ENCODE data around the gene ALDH1A2.
"Not testable (repeated sequence)": the region's sequence is repeated elsewhere in the genome, so short reads cannot be mapped to it uniquely, and the experiment has no call there.

ALDH1A2 gene

DNA sequence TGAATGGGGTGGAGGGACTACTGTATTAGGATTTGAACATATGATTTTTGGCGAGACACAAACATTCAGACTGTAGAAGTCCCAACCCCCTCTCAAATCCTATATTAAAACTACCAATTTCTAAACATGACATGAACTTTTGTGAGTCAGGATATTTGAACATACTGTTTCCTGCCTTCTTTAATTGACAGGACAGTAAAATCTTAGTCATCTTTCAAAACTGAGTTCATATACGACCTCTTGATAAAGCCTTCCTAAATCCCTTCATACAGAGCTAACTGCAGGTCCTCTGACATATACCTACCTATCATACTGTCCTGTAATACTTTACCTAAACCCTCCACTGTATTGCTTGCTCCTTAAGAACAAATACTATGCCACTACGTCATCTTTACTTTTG is 23.5 kb downstream of the ALDH1A2 start:
- no peak for DNase-seq (ENCODE audit: low read depth in 2 of 2)

DNA sequence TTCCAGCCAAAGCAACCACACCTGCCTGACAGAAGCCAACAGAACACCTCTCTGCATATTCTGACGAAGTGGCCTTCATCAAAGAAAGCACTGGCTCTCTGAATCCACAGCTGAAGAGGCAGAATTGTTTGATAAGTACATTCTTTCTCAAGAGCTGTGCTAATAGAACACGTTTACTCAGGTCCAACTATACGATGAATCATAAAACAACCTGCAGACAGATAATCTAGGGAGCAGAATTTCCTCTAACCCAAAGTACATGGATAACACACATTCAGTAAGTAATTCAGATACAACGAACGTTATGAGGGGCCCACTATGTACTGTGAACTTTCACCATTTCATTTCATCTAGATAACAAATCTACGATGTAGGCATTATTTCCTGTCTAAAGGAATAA is 25.4 kb downstream of the ALDH1A2 start:
- no peak for DNase-seq (ENCODE audit: low read depth in 2 of 2)

DNA sequence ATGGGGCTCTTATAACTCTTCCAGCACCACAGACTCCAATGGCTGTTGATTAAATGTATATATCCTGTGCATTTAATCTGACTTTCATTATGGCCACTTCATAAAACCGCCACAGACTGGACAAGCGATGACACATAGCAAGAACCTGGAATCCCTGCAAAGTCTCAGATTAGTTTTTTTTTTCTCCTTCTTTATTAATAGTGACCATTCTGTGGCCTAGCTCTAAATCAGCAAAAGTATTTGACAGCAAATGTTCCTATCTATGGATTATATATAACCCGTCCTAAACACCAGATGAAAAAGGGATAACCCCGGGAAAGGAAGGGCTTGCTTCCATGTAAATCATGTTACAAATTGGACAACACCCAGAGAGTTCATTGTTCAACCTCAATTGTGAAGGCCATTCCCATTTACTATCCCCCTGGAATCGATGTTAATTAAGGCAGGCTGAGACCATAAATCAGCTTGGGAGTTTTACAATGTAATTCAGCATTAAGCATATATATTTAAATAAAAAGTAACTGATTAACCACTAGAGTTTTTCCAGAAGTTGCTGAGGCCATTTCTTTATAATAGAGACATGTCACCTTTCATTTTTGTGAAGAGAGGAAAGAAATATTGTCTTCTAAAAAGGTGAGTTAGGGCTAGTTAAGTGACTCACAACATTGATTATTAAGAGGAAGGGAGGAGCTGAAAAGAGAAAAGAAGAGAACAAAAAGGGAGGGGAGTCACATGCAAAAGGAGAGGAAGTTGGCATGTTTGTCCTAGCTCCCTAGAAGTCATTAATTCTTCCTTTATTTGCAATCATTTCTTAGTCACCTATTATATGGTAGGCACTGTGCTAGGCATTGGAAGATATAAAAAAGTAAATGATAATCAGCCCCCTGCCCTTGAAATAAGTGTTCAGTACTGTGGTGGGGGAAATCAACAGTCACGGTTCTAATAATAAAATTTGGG is 26.2 kb downstream of the ALDH1A2 start:
- no peak for DNase-seq (ENCODE audit: low read depth in 2 of 2)

DNA sequence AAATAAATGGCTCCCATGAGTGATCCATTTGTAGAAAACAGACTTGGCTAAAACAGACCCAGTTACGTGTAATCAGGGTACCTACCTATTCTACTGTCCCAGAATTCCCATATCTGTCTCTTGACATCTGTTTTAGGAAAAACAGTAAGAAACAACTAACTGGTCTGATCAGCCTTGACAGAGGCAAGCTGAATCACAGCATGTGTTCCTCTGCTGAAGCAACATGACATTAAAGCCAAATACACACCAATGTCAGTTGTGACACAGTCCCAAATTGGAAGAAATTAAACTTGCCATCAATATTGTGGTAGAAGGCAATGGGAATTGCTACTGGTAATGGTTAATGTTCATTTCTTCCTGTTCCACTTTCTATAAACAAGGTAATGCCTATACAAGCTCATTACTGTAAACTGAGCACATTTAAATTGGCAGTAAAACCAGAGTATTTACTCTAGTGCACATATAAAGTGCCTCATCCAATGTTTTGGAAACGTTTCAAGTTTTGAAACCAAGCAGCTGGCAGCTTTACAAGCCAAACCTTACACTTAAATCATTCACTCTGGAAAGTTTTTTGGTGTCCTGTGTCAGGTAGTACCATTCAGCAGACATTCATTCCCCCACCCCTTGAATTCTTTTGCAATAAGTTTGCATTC is 27.0 kb downstream of the ALDH1A2 start:
- DNase-seq (ENCODE audit: low read depth in 2 of 2) = no peak

DNA sequence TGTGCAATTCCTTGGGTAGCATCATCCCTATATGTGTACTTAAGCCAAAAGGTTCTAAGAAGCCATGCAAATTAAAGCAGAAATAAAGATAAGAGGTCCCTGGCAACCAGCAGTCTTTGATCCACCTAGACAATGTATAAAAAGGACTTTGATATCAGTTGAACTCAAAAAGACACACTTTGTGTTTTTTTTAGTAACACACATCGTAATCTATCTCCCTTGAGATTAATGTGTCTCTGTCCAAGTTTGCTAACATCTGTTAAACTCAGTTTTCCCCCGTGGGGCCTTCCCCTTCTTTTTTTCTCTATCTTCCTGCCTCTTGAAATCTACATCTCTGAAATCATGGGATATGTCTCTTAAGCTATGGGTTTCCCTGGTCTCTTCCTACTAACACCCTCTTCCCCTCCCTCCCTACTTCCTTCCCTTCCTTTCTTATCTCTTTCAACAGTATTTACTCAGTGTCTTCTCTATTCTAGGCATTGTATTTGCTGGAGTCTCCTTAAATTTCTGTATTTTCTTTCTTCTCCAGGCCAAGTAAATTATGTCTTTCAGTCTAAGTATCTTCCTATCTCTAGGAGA is 27.7 kb downstream of the ALDH1A2 start:
- no peak for DNase-seq (ENCODE audit: low read depth in 2 of 2)

DNA sequence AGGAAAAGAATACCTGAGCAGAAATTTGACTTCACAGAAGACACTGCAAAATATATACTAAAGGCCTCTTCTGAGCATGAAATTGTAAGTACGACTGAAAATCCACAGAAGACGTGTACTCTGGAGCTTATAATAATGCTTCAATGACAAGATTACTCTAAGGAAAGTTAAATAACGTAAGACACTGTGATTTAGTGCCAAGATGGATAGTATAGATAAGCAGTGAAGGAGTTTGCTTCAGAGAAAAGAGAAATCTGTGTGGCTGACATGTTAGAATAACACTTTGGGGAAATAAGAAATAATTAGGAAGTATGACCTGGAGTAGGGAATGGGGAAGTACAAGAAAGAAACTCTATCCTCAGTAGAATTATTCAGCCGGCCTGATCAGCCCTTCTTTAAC is 28.9 kb downstream of the ALDH1A2 start:
- DNase-seq (ENCODE audit: low read depth in 2 of 2) = no peak

DNA sequence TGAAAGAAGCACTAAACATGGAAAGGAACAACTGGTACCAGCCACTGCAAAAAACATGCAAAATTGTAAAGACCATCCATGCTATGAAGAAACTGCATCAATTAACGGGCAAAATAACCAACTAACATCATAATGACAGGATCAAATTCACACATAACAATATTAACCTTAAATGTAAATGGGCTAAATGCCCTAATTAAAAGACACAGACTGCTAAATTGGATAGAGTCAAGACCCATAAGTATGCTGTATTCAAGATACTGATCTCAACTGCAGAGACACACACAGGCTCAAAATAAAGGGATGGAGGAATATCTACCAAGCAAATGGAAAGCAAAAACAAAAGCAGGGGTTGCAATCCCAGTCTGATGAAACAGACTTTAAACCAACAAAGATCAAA is 37.1 kb downstream of the ALDH1A2 start:
- DNase-seq (ENCODE audit: low read depth in 2 of 2) = not testable (repeated sequence)

DNA sequence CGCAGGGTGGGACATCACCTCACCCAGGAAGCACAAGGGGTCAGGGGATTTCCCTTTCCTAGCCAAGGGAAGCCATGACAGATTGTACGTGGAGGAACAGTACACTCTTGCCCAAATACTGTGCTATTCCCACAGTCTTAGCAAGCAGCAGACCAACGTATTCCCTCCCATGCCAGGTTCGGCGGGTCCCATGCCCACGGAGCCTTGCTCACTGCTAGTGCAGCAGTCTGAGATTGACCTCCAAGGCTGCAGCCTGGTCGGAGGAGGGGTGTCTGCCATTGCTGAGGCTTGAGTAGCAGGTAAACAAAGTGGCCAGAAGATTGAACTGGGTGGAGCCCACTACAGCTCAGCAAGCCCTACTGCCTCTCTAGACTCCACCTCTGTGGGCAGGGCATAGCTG is 39.0 kb downstream of the ALDH1A2 start:
- DNase-seq (ENCODE audit: low read depth in 2 of 2) = no peak

DNA sequence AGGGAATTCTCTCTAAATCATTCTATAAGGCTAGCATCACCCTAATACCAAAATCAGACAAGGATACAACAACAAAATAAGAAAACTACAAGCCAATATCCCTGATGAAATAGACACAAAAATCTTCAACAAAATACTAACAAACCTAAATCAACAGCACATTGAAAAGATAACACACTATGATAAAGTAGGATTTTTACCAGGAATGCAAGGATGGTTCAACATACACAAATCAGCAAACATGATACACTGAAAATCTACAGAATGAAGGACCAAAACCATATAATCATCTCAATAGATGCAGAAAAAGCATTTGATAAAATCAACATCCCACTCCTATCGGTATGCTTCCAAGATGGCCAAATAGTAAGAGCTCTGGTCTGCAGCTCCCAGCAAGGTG is 39.5 kb downstream of the ALDH1A2 start:
- DNase-seq (ENCODE audit: low read depth in 2 of 2) = no peak

DNA sequence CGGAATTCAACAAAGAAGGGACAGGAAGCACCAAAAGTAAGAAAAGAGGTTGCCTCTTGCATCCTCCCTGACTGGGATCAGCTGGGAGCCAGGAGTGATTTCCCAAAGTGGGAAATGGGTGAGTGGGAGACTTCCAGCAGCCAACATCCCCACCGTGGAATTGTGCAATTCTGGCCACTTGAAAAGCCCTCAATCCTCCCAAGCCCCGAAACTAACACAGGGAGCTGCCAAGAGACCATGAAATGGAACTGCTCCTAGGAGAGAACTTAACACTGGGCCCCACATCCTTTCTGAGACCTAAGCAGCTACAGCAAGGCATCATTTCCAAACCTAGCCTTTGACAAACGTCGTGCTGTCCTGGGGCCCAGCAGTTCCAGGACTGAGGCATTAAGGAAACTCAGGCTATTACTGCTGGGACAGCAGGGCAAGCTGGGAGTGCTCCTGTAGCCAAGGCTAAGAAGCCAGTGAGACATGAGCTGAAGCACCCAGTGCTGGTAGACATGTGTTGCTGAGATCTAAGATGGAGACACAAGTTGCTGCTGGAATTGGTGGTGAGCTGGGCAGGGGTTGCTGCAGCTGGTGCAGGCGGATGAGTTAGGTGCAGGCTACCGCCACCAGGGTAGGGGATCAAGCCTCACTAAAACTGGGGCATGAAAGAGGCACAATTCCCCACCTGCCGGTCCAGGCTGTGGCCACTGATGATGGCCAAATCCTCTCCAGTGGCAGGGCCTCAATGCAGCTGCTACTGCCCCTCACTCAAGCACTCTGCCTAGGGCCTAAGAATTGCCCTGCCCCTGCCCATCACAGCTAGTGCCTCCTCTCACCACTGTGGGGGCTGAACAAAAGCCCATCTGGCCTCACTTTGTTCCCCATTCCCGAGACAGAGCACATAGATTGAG is 43.9 kb downstream of the ALDH1A2 start:
- no peak for DNase-seq (ENCODE audit: low read depth in 2 of 2)

DNA sequence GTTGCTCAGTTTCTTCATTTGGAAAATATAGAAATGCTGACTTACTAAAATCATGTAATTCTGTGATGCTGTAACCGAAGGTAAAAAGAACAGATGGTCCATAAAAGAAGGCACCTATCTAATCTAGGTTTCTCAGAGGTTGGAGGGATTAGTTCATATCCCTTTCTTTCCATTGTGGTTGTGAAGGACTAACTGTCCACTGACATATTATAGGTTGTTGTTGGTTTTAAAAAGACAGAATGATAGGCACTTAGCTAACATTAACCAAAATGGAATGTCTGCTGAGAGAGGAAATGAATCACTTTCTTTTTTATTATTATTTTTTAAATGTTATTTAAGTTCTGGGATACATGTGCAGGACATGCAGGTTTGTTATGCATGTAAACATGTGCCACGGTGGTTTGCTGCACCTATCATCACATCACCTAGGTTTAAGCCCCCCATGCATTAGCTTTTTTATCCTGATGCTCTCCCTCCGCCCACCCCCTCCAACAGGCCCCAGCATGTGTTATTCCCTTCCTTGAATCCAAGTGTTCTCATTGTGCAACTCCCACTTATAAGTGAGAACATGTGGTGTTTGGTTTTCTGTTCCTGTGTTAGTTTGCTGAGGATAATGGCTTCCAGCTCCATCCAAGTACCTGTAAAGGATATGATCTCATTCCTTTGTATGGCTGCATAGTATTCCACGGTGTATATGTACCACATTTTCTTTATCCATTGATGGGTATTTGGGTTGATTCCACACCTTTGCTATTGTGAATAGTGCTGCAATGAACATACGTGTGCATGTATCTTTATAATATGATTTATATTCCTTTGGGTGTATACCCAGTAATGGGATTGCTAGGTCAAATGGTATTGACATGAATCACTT is 45.8 kb downstream of the ALDH1A2 start:
- DNase-seq (ENCODE audit: low read depth in 2 of 2) = no peak

DNA sequence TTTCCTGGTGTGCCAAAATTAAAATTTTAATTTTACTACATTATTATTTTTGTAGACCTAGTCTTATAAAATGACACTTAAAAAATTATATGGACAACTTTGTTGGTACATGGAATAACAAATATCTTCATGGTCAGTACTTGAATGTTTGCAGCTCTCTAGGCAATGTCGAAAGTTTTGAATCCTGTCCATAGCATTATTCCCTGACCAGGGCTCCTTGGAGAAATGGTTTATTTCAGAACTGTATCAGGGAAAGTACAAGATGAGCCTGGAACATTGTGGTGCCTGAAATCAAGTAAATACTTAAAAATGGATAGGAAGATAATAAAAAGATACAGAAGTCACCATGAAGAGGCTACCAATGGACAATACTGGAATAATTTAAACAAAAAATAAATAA is 47.6 kb downstream of the ALDH1A2 start:
- DNase-seq (ENCODE audit: low read depth in 2 of 2) = no peak

DNA sequence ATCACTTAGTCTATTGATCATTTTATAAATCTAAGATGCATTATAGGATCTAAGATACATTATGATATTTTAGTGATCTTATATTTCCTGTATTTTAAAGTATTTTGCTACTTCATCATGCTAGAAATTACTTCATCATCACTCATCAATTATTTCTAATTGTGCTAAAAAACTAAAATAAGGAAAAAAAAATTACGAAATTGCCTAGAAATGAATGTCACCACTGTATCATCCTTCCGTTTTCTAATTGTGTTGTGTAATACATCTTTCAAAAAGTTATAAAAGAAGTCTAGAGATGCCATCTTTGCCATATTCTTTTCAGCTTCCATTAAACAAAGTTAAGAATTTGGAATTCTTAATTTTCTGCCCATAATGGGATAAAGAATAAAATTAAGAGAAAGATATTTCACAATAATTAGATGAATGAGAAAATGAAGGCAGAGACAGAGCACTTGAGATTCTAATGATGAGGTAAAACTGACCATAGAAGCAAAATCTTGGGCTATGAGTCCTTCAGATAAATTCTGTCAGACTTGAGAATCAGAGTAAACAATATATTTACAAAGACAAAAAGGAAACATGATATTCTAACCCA is 48.8 kb downstream of the ALDH1A2 start:
- DNase-seq (ENCODE audit: low read depth in 2 of 2) = no peak

DNA sequence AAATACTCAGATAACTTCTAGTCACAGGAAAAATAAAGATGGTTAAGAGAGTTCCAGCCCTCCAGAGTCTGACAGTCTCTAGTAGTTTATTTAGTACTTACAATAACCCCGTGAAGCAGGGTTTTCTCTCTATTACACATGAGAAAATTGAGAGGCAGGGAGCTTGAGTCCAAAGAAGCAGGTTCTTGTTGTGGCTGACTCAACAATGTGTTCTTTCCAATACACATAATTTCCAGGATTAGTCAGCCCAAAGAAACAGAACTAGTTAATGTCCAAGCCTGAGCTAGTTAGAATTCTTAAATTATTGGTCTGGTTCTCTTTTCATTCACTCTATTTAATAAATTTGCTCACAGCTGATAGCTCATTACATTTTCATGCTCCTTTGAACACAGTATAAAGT is 49.9 kb downstream of the ALDH1A2 start:
- DNase-seq (ENCODE audit: low read depth in 2 of 2) = no peak

DNA sequence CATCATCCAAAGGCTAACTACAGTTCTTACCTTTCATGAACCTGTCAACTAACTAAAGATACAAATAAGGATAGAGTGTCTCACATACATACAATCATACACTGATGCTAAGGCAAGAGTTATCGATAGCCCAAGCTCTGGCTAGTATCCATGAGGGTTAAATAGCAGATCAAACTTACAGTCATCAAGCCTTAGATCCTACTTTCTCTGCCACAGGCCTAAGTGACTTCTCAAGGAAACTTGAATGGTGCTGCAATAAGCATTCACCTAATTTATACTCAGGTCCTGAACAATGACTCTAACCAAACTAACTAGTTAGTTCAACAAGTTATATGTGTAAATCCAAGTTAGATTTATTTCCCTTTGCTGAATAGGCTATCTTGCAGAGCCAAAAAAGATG is 51.0 kb downstream of the ALDH1A2 start:
- no peak for DNase-seq (ENCODE audit: low read depth in 2 of 2)

DNA sequence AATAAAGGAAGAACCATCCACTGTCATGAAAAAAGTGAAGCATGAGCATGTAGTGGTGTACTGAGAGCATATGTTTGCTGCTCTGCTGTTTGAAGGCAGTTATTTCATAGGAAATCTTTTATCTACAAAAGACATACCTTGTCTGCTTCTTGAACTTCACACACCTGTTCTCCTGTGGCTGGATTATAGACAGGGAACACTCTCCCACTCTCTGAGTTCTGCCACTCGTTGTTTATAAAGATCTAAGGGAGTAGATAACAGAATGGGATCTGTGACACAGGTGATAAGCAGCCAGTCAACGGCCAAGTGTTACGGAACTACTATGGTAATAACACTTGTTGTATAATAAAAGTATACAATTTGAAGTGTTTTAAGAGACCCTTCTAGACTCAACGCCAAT is 51.5 kb downstream of the ALDH1A2 start:
- DNase-seq (ENCODE audit: low read depth in 2 of 2) = no peak

DNA sequence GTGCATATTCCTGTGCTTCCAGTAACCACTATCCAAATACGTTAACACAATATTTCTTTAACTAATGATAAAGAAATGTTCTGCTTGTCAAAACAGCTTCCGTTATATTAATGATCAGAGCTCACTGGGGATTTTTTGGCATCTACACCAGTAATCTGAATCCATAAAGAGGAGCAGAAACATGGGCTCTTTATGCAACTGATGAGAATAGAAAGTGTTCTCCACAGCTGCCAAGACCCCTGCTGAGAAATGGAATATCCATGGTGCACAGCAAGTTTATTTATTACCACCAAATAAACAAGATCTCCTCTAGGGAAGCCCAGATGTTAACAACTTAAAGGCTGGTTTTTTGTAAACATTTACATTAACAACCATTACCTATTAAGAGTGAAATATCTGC is 54.5 kb downstream of the ALDH1A2 start:
- DNase-seq (ENCODE audit: low read depth in 2 of 2) = no peak

DNA sequence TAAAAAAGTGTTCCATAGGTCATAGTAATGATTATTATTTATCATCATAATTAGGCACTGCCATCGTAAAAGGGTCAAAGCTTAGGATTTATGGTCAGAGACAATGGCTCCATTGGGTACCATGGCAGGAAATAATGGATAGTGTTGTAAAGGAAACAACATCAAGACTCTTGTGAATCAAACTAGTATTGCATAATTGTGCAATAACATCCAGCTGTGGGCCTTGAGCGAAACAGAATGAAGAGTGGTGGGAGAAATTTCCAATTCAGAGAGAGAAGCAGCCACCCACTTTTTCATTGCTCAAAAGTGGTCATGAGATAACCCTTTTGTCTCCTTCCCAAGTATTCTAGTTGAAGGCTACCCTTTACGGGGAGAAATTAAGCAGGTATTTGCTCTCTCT is 61.7 kb downstream of the ALDH1A2 start:
- no peak for DNase-seq (ENCODE audit: low read depth in 2 of 2)

DNA sequence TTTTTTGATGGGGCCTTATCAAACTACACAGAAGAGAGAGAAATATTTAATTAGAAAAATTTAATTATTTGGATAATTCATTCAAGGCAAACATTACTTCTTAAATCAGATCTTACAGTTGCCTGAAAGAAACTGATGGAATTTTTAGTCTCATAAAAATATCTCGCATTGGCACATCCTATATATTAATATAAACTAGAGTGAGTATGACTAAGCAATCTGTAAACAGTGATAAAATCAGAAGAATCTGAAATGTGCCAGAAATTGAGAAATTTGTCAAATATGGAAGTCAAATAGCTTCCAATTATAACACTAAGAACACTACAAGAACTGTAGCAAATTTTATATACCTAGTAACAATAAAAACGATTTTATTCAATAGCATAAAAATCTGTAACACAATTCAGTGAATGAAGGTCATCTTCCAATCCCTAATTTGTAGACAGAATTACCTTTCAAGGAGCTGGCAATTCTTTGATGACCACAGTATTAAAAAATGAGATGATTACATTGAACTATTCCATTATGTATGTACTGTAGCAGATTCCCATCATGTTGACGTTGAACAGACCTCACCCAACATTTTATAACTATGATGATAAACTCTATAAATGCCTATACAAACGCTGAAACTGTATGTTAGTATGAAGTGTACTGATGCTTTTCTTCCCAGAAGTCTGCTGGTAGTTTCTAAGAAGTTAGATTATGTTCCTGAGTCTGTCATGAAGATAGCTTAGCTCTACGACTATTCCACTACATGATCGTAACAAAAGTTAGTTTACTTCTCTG is 63.0 kb downstream of the ALDH1A2 start:
- DNase-seq (ENCODE audit: low read depth in 2 of 2) = no peak

DNA sequence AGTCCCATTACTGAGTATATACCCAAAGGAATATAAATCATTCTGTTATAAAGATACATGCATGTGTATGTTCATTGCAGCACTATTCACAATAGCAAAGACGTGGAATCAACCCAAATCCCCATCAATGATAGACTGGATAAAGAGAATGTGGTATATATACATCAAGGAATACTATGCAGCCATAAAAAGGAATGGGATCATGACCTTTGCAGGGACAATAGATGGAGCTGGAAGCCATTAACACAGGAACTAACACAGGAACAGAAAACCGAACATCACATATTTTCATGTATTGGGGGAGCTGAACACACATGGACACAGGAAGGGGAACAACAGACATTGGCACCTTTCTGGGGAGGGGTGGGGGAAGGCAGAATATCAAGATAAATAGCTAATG is 65.8 kb downstream of the ALDH1A2 start:
- not testable (repeated sequence) for DNase-seq (ENCODE audit: low read depth in 2 of 2)
